HepG2 (cell line): ENCODE measurements around the gene SGCD. TPM values are rescaled to one million over a fixed set of nuclear protein-coding genes. Genes with fewer than 3 reads are reported as not detected.

Experiments used
- ATF7-NPFF ChIP-seq: sonication (generic); formaldehyde crosslinking; IDR thresholded peaks from 2 replicates; pipeline ENCODE4 v1.8.1; 2023; ENCODE audit warnings: mild to moderate bottlenecking, low read depth, missing genetic modification reagents, moderate library complexity
- CBFB ChIP-seq: sonication (generic); formaldehyde crosslinking; IDR thresholded peaks from 2 replicates; pipeline ENCODE4 v1.4.0; 2020; ENCODE audit warnings: missing genetic modification reagents
- GATA4 ChIP-seq: sonication (generic); IDR thresholded peaks from 2 replicates; pipeline ENCODE4 v1.6.1; 2016; ENCODE audit warnings: antibody characterized with exemption, low read depth, borderline replicate concordance
- HOMEZ ChIP-seq: IDR thresholded peaks from 2 replicates; pipeline ENCODE4 v1.6.1; 2016; ENCODE audit warnings: low read depth
- HOXA5 ChIP-seq: sonication (generic); formaldehyde crosslinking; IDR thresholded peaks from 2 replicates; pipeline ENCODE4 v1.4.0; 2020; ENCODE audit warnings: missing genetic modification reagents
- ISL2 ChIP-seq: sonication (generic); formaldehyde crosslinking; IDR thresholded peaks from 2 replicates; pipeline ENCODE4 v1.5.0; 2020; ENCODE audit warnings: missing genetic modification reagents
- MAFF ChIP-seq: IDR thresholded peaks from 2 replicates; pipeline ENCODE4 v1.6.1; 2011; ENCODE audit warnings: low read depth, low read length, improper control_type of control experiment
- NCOA2 ChIP-seq: sonication (generic); formaldehyde crosslinking; IDR thresholded peaks from 2 replicates; pipeline ENCODE4 v1.8.0; 2022; ENCODE audit warnings: inconsistent platforms
- NFKBIZ ChIP-seq: IDR thresholded peaks from 2 replicates; pipeline ENCODE4 v1.6.1; 2018; ENCODE audit warnings: missing genetic modification reagents, missing compliant biosample characterization
- NR2F6 ChIP-seq, 2 experiments: IDR thresholded peaks; 2 replicates each; pipeline ENCODE4 v1.6.1; 2016; ENCODE audit warnings: antibody characterized with exemption in 1 of 2, mild to moderate bottlenecking in 1 of 2
- RFX3 ChIP-seq: IDR thresholded peaks from 2 replicates; pipeline ENCODE4 v1.6.1; 2016; ENCODE audit warnings: missing biosample characterization, missing genetic modification reagents
- ZFP36L1 ChIP-seq: sonication (generic); formaldehyde crosslinking; IDR thresholded peaks from 2 replicates; pipeline ENCODE4 v1.8.0; 2022; ENCODE audit warnings: mild to moderate bottlenecking, missing genetic modification reagents, moderate library complexity
- ZNF234 ChIP-seq: sonication (generic); formaldehyde crosslinking; conservative IDR thresholded peaks from 2 replicates; pipeline ENCODE4 v1.5.1; 2020; ENCODE audit warnings: mild to moderate bottlenecking, missing genetic modification reagents
- ZNF275 ChIP-seq: sonication (generic); formaldehyde crosslinking; IDR thresholded peaks from 2 replicates; pipeline ENCODE4 v1.8.0; 2022; ENCODE audit warnings: missing genetic modification reagents, mild to moderate bottlenecking, inconsistent platforms, borderline replicate concordance
- ZNF468 ChIP-seq: sonication (generic); formaldehyde crosslinking; IDR thresholded peaks from 2 replicates; pipeline ENCODE4 v1.8.0; 2022; ENCODE audit warnings: mild to moderate bottlenecking, moderate library complexity, missing genetic modification reagents
- ZNF678 ChIP-seq: sonication (generic); formaldehyde crosslinking; IDR thresholded peaks from 2 replicates; pipeline ENCODE4 v1.4.0; 2020; ENCODE audit warnings: mild to moderate bottlenecking, missing genetic modification reagents
- ZNF740 ChIP-seq: sonication (generic); formaldehyde crosslinking; IDR thresholded peaks from 2 replicates; pipeline ENCODE4 v1.4.0; 2020; ENCODE audit warnings: missing genetic modification reagents
- ZSCAN31 ChIP-seq: sonication (generic); formaldehyde crosslinking; IDR thresholded peaks from 2 replicates; pipeline ENCODE4 v1.5.0; 2020; ENCODE audit warnings: low read depth, mild to moderate bottlenecking, missing genetic modification reagents
- ZXDC ChIP-seq: sonication (generic); formaldehyde crosslinking; IDR thresholded peaks from 2 replicates; pipeline ENCODE4 v1.5.0; 2020; ENCODE audit warnings: mild to moderate bottlenecking, missing genetic modification reagents
- polyA plus RNA-seq, 8 experiments: library from polyadenylated mRNA; depleted of rRNA in 3 of 8; stranded (reverse) in 7 of 8; unstranded in 1 of 8; fragments of >200 nt; fragmentation: Illumina TruSeq in 4 of 8; extraction: Trizol in 4 of 8; gene quantifications; 2 replicates each; pipeline versions ENCODE4 v1.2.1 to v1.2.3, GENCODE V29; 2011 to 2016; ENCODE audit warnings: low read depth in 4 of 8, missing spikeins in 1 of 8, mixed read lengths in 1 of 8; ENCODE audit not compliant: insufficient read depth in 1 of 8
- total RNA-seq, 5 experiments: library from RNA; depleted of rRNA; stranded (reverse); fragments of >200 nt; fragmentation: Illumina TruSeq; extraction: Trizol; gene quantifications; 2 replicates each; pipeline ENCODE4 v1.2.3, GENCODE V29; 2016; ENCODE audit warnings: low read depth in 1 of 5
- TF ChIP-seq, protein P1 (sequence below): sonication (generic); formaldehyde crosslinking; IDR thresholded peaks from 2 replicates; pipeline ENCODE4 v1.4.0; 2020; ENCODE audit warnings: missing genetic modification reagents, mild to moderate bottlenecking, borderline replicate concordance
- TF ChIP-seq, protein P2 (sequence below): sonication (generic); formaldehyde crosslinking; IDR thresholded peaks from 2 replicates; pipeline ENCODE4 v1.4.0; 2020; ENCODE audit warnings: missing genetic modification reagents

The SGCD gene
- total and polyA plus RNA-seq, 2 of the 13 experiments (the other 11 are each of a cell fraction or from before 2014, with no cell fraction given) = not detected

GRCh38 chr5:156693113-156693512 is 366.1 kb downstream of the SGCD start (continued):
- TF ChIP-seq HOMEZ (peak; percentile 65; the same call in 1 of the 2 replicates), ZXDC (CRISPR knock-in tag) (no peak), NR2F6 (IDR thresholded peaks at IDR 0.05) (peak; percentile 77), NR2F6 (CRISPR knock-in tag; IDR thresholded peaks at IDR 0.05) (peak; percentile 75), ZNF740 (CRISPR knock-in tag) (no peak), ZNF678 (CRISPR knock-in tag) (no peak), CBFB (no peak), NFKBIZ (CRISPR knock-in tag) (no peak), NCOA2 (peak; percentile 64), ZFP36L1 (CRISPR knock-in tag) (no peak), GATA4 (no peak), ZNF468 (no peak), ZNF234 (CRISPR knock-in tag) (no peak), ISL2 (CRISPR knock-in tag) (peak; percentile 53; the same call in 1 of the 2 replicates), HOXA5 (CRISPR knock-in tag) (peak; percentile 77), ZNF275 (no peak), MAFF (no peak), RFX3 (no peak), ATF7-NPFF (CRISPR knock-in tag) (no peak), ZSCAN31 (CRISPR knock-in tag) (no peak)
- TF ChIP-seq, protein P1, sequence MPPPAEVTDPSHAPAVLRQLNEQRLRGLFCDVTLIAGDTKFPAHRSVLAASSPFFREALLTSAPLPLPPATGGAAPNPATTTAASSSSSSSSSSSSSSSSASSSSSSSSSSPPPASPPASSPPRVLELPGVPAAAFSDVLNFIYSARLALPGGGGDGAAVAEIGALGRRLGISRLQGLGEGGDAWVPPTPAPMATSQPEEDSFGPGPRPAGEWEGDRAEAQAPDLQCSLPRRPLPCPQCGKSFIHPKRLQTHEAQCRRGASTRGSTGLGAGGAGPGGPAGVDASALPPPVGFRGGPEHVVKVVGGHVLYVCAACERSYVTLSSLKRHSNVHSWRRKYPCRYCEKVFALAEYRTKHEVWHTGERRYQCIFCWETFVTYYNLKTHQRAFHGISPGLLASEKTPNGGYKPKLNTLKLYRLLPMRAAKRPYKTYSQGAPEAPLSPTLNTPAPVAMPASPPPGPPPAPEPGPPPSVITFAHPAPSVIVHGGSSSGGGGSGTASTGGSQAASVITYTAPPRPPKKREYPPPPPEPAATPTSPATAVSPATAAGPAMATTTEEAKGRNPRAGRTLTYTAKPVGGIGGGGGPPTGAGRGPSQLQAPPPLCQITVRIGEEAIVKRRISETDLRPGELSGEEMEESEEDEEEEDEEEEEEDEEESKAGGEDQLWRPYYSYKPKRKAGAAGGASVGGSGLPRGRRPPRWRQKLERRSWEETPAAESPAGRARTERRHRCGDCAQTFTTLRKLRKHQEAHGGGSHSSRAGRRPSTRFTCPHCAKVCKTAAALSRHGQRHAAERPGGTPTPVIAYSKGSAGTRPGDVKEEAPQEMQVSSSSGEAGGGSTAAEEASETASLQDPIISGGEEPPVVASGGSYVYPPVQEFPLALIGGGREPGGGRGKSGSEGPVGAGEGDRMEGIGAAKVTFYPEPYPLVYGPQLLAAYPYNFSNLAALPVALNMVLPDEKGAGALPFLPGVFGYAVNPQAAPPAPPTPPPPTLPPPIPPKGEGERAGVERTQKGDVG (CRISPR knock-in tag) = no peak
- TF ChIP-seq, protein P2, sequence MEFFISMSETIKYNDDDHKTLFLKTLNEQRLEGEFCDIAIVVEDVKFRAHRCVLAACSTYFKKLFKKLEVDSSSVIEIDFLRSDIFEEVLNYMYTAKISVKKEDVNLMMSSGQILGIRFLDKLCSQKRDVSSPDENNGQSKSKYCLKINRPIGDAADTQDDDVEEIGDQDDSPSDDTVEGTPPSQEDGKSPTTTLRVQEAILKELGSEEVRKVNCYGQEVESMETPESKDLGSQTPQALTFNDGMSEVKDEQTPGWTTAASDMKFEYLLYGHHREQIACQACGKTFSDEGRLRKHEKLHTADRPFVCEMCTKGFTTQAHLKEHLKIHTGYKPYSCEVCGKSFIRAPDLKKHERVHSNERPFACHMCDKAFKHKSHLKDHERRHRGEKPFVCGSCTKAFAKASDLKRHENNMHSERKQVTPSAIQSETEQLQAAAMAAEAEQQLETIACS (CRISPR knock-in tag) = no peak
